Gastroesophageal sphincter (tissue), 4 donors: ENCODE data around the gene GPX7. TPM values are rescaled to one million over a fixed set of nuclear protein-coding genes. Genes with fewer than 3 reads are reported as not detected.

ENCODE experiments used
- ATAC-seq: fragments of 150-250 bp; one replicate; pipeline ENCODE4 v1.9.1; 2016; ENCODE audit warnings: mild to moderate bottlenecking, moderate library complexity
- H3K27ac ChIP-seq, 4 donors: fragments of 200-600 bp; sonication (generic) in 3 of 4; 1 replicate in 3 of 4; 2 replicates in 1 of 4; pipeline ENCODE4 v1.5.1; 2016 to 2019
- H3K27me3 ChIP-seq: fragments of 200-600 bp; sonication (generic); one replicate; pipeline ENCODE4 v1.5.1; 2019
- H3K36me3 ChIP-seq, 2 donors: fragments of 200-600 bp; sonication (generic); one replicate each; pipeline ENCODE4 v1.5.1; 2019; ENCODE audit warnings: control low read depth in 1 of 2
- H3K4me1 ChIP-seq, 3 donors: fragments of 200-600 bp; sonication (generic); 1 replicate in 2 of 3; 2 replicates in 1 of 3; pipeline ENCODE4 v1.5.1; 2016 to 2019; ENCODE audit warnings: control low read depth in 2 of 3
- H3K4me3 ChIP-seq, 2 donors: fragments of 200-600 bp; sonication (generic); one replicate each; pipeline ENCODE4 v1.5.1; 2019; ENCODE audit warnings: mild to moderate bottlenecking in 1 of 2, moderate library complexity in 1 of 2
- H3K9me3 ChIP-seq, 3 donors: fragments of 200-600 bp; sonication (generic); one replicate each; pipeline ENCODE4 v1.5.1; 2017 to 2019; ENCODE audit warnings: control low read depth in 2 of 3
- EP300 ChIP-seq: sonication (generic); formaldehyde crosslinking; IDR thresholded peaks from one replicate; pipeline ENCODE4 v1.6.1; 2017; ENCODE audit warnings: antibody characterized with exemption, mild to moderate bottlenecking
- POLR2A ChIP-seq, 2 donors: fragments of 450-650 bp; IDR thresholded peaks; one replicate each; pipeline ENCODE4 v1.6.1; 2017; ENCODE audit warnings: antibody characterized with exemption in 2 of 2, mild to moderate bottlenecking in 2 of 2, moderate library complexity in 1 of 2
- POLR2AphosphoS5 ChIP-seq: sonication (generic); formaldehyde crosslinking; IDR thresholded peaks from one replicate; pipeline ENCODE4 v1.6.1; 2017; ENCODE audit warnings: antibody characterized with exemption
- WGBS, 2 donors: methylation state at CpG; one replicate each; pipeline ENCODE4 v1.1.5; 2018; ENCODE audit warnings: low coverage in 1 of 2; 5-methylcytosine and 5-hydroxymethylcytosine counted together
- total RNA-seq, 4 donors: library from RNA; depleted of rRNA; stranded (reverse); fragments of >200 nt; gene quantifications; one replicate each; pipeline ENCODE4 v1.1.0, GENCODE V29; 2016
- TF ChIP-seq, protein P1 (sequence below), 4 experiments: fragments of 200-600 bp in 2 of 4; fragments of 450-650 bp in 2 of 4; sonication (generic) in 1 of 4; IDR thresholded peaks; one replicate each; pipeline ENCODE4 v1.5.1; 2017 to 2019; ENCODE audit warnings: antibody characterized with exemption in 4 of 4, mild to moderate bottlenecking in 2 of 4, moderate library complexity in 2 of 4

The GPX7 gene
- total RNA-seq, 4 donors from 2014 or later = 13.0 to 22.5 (median 16.2) TPM

- no peaks in the 10 kb centered on the region for H3K36me3 ChIP-seq
- ATAC-seq = no peak
- WGBS, 2 donors = 88 to 100% methylated on average over 2 to 5 of the region's 8 CpGs
- no peaks in the 10 kb centered on the region for H3K9me3 ChIP-seq
- H3K4me3 ChIP-seq = no peak overlapping the region
- TF ChIP-seq POLR2A (IDR thresholded peaks at IDR 0.05) (no peak), EP300 (no peak), POLR2AphosphoS5 (no peak)
- TF ChIP-seq, protein P1, sequence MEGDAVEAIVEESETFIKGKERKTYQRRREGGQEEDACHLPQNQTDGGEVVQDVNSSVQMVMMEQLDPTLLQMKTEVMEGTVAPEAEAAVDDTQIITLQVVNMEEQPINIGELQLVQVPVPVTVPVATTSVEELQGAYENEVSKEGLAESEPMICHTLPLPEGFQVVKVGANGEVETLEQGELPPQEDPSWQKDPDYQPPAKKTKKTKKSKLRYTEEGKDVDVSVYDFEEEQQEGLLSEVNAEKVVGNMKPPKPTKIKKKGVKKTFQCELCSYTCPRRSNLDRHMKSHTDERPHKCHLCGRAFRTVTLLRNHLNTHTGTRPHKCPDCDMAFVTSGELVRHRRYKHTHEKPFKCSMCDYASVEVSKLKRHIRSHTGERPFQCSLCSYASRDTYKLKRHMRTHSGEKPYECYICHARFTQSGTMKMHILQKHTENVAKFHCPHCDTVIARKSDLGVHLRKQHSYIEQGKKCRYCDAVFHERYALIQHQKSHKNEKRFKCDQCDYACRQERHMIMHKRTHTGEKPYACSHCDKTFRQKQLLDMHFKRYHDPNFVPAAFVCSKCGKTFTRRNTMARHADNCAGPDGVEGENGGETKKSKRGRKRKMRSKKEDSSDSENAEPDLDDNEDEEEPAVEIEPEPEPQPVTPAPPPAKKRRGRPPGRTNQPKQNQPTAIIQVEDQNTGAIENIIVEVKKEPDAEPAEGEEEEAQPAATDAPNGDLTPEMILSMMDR (IDR thresholded peaks at IDR 0.05) = no peak
- peaks cover 0 to 30% (median 13%) of the 10 kb centered on the region in 3 donors for H3K4me1 ChIP-seq
- H3K27me3 ChIP-seq = no peaks in the 10 kb centered on the region
- no peak overlapping the region for H3K27ac ChIP-seq
These were observed 1.5 kb upstream of the GPX7 start for GRCh38 chr1:52600533-52601179.

- WGBS, 2 donors = 60 to 68% methylated on average over 2 to 3 of the region's 3 CpGs
- Histone ChIP-seq H3K36me3 (peaks cover 0 to 8% of the 10 kb centered on the region in 2 donors), H3K4me3 (peak overlapping the region in 1 of 2 donors; percentile 71), H3K4me1 (peaks cover 0 to 30% (median 13%) of the 10 kb centered on the region in 3 donors), H3K27me3 (no peaks in the 10 kb centered on the region), H3K27ac (peak overlapping the region in 2 of 4 donors; percentile 88 to 91), H3K9me3 (no peaks in the 10 kb centered on the region)
- TF ChIP-seq, protein P1 (IDR thresholded peaks at IDR 0.05) = no peak
- TF ChIP-seq POLR2AphosphoS5 = no peak
- no peak for TF ChIP-seq POLR2A (IDR thresholded peaks at IDR 0.05)
- TF ChIP-seq EP300 = no peak
- no peak for ATAC-seq
These were observed 652 bp upstream of the GPX7 start for GRCh38 chr1:52601519-52601918.

DNA sequence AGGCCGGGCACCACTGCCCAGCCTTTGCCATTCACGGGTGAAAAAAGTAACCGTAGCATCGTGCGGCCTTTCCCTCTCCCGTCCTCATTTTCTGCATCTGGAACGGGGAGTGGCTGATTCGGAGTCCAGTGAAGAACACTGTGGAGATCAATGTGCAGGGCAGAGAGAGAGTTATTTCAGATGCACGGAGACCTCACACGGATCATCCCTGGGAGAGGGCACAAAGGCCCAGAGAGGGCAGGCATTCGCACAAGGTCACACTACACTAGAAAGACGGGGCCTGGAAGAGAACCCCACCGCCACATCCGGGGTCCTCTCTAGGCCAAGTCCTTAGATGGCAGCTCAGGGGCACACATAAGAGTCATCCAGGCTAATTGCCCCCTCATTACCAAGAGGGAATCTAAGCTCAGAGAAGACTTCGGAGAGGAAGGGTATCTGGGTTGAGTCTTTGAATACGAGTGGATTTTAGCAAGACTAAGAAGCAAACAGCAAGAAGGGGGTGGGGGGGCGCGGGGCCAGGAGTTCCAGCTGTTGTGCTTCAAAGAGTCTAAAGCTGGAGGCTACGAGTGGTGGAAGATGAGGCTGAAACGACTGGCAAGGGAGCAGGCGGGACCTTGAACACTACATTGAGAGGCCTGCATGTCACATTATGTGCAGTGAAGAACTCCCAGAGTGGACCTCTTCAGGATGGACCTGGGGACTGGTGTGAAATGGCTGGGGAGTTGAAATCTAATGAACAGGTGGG, 857 bp downstream of the GPX7 start:
- 29 to 54% methylated on average over 5 to 9 of the region's 21 CpGs for WGBS, 2 donors
- H3K36me3 ChIP-seq = peaks cover 0 to 23% of the 10 kb centered on the region in 2 donors
- H3K27ac ChIP-seq = peak overlapping the region; percentile 7 to 91 (median 88)
- H3K4me3 ChIP-seq = peak overlapping the region; percentile 45 to 71
- TF ChIP-seq, protein P1 (IDR thresholded peaks at IDR 0.05) = no peak
- TF ChIP-seq POLR2A (IDR thresholded peaks at IDR 0.05) = no peak
- TF ChIP-seq EP300 = no peak
- no peak for TF ChIP-seq POLR2AphosphoS5
- H3K27me3 ChIP-seq = no peaks in the 10 kb centered on the region
- H3K9me3 ChIP-seq = no peaks in the 10 kb centered on the region
- peak; percentile 37 for ATAC-seq
- peaks cover 0 to 30% (median 13%) of the 10 kb centered on the region in 3 donors for H3K4me1 ChIP-seq

GRCh38 chr1:52603630-52604029, 1.5 kb downstream of the GPX7 start:
- H3K36me3 ChIP-seq = peaks cover 0 to 29% of the 10 kb centered on the region in 2 donors
- 68 to 88% methylated on average over 4 to 6 of the region's 6 CpGs for WGBS, 2 donors
- H3K4me1 ChIP-seq = peaks cover 0 to 30% (median 13%) of the 10 kb centered on the region in 3 donors
- TF ChIP-seq, protein P1 (IDR thresholded peaks at IDR 0.05) = no peak
- TF ChIP-seq POLR2A (IDR thresholded peaks at IDR 0.05) (no peak), POLR2AphosphoS5 (no peak), EP300 (no peak)
- ATAC-seq = no peak
- H3K4me3 ChIP-seq = no peak overlapping the region
- no peaks in the 10 kb centered on the region for H3K9me3 ChIP-seq
- H3K27ac ChIP-seq = peak overlapping the region in 3 of 4 donors; percentile 88 to 91 (median 88)
- H3K27me3 ChIP-seq = no peaks in the 10 kb centered on the region
